ENCODE results near the gene ZNF768. TPM values are rescaled to one million over a fixed set of nuclear protein-coding genes. Genes with fewer than 3 reads are reported as not detected.

ZNF768 gene
- total and polyA plus RNA-seq, 2 of the 13 experiments (the other 11 are each of a cell fraction or from before 2014, with no cell fraction given), result 26.7 to 34.4 TPM

- peak; percentile 98 for TF ChIP-seq HMGXB3 (CRISPR knock-in tag; IDR thresholded peaks at IDR 0.05; ENCODE audit: borderline replicate concordance)
- no peak for TF ChIP-seq GLMP (CRISPR knock-in tag; IDR thresholded peaks at IDR 0.05; ENCODE audit: borderline replicate concordance)
- peak; percentile 44 for TF ChIP-seq AGO1 (IDR thresholded peaks at IDR 0.05; ENCODE audit: low read depth, low read length, poor library complexity, severe bottlenecking)
- no peak for TF ChIP-seq ZNF367 (CRISPR knock-in tag; IDR thresholded peaks at IDR 0.05; ENCODE audit: borderline replicate concordance)
- TF ChIP-seq ZXDC (CRISPR knock-in tag; IDR thresholded peaks at IDR 0.05), result no peak; the same call in 1 of the 2 replicates
- no peak for TF ChIP-seq LRRFIP1 (CRISPR knock-in tag; conservative IDR thresholded peaks at IDR 0.05)
- peak; percentile 93; the same call in 1 of the 2 replicates for TF ChIP-seq ZNF224 (CRISPR knock-in tag; IDR thresholded peaks at IDR 0.05)
- TF ChIP-seq TGIF2 (CRISPR knock-in tag; IDR thresholded peaks at IDR 0.05), result peak; percentile 71; the same call in 1 of the 2 replicates
- TF ChIP-seq JARID2 (CRISPR knock-in tag; IDR thresholded peaks at IDR 0.05; ENCODE audit: insufficient replicate concordance), result no peak
- TF ChIP-seq TEAD2 (CRISPR knock-in tag; IDR thresholded peaks at IDR 0.05), result no peak
- no peak for TF ChIP-seq ZUFSP (CRISPR knock-in tag; IDR thresholded peaks at IDR 0.05; ENCODE audit: borderline replicate concordance)
- TF ChIP-seq EP300 (IDR thresholded peaks at IDR 0.05; ENCODE audit: low read depth in 2 of 2, low read length in 2 of 2), result peak in 1 of 2 experiments; percentile 38; a peak in 2 of 4 replicates
- no peak for TF ChIP-seq EP300 (CRISPR knock-in tag; IDR thresholded peaks at IDR 0.05; ENCODE audit: borderline replicate concordance)
- peak; percentile 40; the same call in 1 of the 2 replicates for TF ChIP-seq ZNF703 (CRISPR knock-in tag; IDR thresholded peaks at IDR 0.05; ENCODE audit: borderline replicate concordance)
These were observed 31.8 kb upstream of the ZNF768 start, which contains the start of gene ZNF764 (continued) for GRCh38 chr16:30557957-30558788.

Measured in HepG2 (cell line).